ENCODE measurements around the gene USP50. TPM values are rescaled to one million over a fixed set of nuclear protein-coding genes. Genes with fewer than 3 reads are reported as not detected.
"Not testable (repeated sequence)": the region's sequence is repeated elsewhere in the genome, so short reads cannot be mapped to it uniquely, and the experiment has no call there.

Gene USP50
- total and polyA plus RNA-seq, 2 donors from 2014 or later, result 1.1 TPM; not detected in 1

DNA sequence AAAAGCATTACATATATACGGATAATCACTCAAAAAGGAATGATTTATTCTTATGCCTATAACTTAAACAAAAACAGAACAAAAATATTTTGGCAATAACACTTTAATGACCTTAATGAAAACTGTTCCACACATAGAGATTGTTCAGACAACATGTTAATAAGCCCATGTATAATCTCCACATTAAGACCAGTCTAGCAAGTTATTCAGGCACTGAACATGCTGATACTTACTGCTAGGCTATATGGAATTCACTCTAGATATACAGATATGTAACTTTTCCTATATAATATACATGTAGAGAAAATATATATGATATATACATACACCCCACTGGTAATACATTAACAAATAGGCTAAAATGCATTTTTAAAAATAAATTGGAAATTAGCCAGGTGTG, 43.8 kb upstream of the USP50 start:
- DNase-seq (no peak), FAIRE-seq (no peak)
- Histone ChIP-seq H3K9ac (ENCODE audit: low read length in 3 of 3) (no peak overlapping the region), H3K4me3 (ENCODE audit: low read length in 3 of 3) (no peak overlapping the region), H3K9me3 (ENCODE audit: control insufficient read depth in 2 of 3, insufficient read depth in 1 of 3, low read length in 3 of 3) (no peaks in the 10 kb centered on the region), H3K27ac (ENCODE audit: low read depth in 2 of 2, low read length in 2 of 2) (no peak overlapping the region), H3K4me1 (ENCODE audit: control insufficient read depth in 2 of 3, insufficient read depth in 2 of 3, low read depth in 1 of 3, low read length in 3 of 3) (no peaks in the 10 kb centered on the region), H3K36me3 (ENCODE audit: control insufficient read depth in 2 of 3, insufficient read depth in 3 of 3, low read length in 3 of 3) (peaks cover 4 to 51% (median 18%) of the 10 kb centered on the region in 3 donors), H3K27me3 (ENCODE audit: control insufficient read depth, insufficient read depth, low read length) (no peaks in the 10 kb centered on the region)
- intact Hi-C loops (cut with DNase I), result no loop called here
- TF ChIP-seq, protein P1, sequence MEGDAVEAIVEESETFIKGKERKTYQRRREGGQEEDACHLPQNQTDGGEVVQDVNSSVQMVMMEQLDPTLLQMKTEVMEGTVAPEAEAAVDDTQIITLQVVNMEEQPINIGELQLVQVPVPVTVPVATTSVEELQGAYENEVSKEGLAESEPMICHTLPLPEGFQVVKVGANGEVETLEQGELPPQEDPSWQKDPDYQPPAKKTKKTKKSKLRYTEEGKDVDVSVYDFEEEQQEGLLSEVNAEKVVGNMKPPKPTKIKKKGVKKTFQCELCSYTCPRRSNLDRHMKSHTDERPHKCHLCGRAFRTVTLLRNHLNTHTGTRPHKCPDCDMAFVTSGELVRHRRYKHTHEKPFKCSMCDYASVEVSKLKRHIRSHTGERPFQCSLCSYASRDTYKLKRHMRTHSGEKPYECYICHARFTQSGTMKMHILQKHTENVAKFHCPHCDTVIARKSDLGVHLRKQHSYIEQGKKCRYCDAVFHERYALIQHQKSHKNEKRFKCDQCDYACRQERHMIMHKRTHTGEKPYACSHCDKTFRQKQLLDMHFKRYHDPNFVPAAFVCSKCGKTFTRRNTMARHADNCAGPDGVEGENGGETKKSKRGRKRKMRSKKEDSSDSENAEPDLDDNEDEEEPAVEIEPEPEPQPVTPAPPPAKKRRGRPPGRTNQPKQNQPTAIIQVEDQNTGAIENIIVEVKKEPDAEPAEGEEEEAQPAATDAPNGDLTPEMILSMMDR (IDR thresholded peaks at IDR 0.05; ENCODE audit: borderline replicate concordance, extremely low read depth, insufficient read depth), result no peak

DNA sequence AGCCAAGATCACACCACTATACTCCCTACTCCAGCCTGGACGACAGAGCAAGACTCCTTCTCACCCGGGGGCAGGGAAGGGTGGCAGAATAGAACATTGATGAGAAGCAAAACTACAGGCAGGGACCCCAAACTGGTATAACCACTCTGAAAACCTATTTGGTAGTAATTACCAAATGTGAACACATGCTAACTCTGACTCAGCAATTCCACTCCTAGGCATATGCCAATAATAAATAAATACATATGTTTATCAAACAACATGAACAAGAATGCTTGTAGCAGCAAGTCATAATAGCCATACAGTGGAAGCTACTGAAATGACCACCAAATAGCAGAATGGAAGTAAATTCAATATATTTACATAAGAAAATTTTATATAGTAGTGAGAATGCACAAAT, 31.0 kb upstream of the USP50 start:
- H3K9me3 ChIP-seq (ENCODE audit: control insufficient read depth in 2 of 3, insufficient read depth in 1 of 3, low read length in 3 of 3), result no peaks in the 10 kb centered on the region
- H3K9ac ChIP-seq (ENCODE audit: low read length in 3 of 3), result no peak overlapping the region
- H3K27me3 ChIP-seq (ENCODE audit: control insufficient read depth, insufficient read depth, low read length), result no peaks in the 10 kb centered on the region
- TF ChIP-seq, protein P1 (IDR thresholded peaks at IDR 0.05; ENCODE audit: borderline replicate concordance, extremely low read depth, insufficient read depth), result no peak
- peaks cover 8 to 46% (median 21%) of the 10 kb centered on the region in 3 donors for H3K36me3 ChIP-seq (ENCODE audit: control insufficient read depth in 2 of 3, insufficient read depth in 3 of 3, low read length in 3 of 3)
- DNase-seq (no peak), FAIRE-seq (no peak)
- H3K27ac ChIP-seq (ENCODE audit: low read depth in 2 of 2, low read length in 2 of 2), result no peak overlapping the region
- intact Hi-C loops (cut with DNase I), result no loop called here
- no peaks in the 10 kb centered on the region for H3K4me1 ChIP-seq (ENCODE audit: control insufficient read depth in 2 of 3, insufficient read depth in 2 of 3, low read depth in 1 of 3, low read length in 3 of 3)
- no peak overlapping the region for H3K4me3 ChIP-seq (ENCODE audit: low read length in 3 of 3)

DNA sequence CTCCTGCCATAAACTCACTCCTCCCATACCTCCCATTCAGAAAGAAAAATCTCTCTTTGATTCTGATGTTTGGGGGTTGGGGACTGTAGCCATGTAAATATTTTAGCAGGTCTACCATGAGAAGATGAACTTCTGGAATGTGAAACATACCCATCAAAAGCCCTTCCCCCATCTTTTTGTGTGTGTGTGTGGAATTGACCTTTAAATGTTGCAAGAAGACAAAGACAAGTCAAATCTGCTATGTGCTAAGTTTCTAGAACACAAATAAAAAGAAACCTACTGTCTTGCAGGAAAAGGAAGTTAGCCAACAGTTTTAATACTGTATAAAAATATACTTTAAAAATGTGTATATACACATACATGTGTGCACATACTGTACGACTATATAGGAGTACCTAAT, 29.7 kb upstream of the USP50 start:
- Histone ChIP-seq H3K4me1 (ENCODE audit: control insufficient read depth in 2 of 3, insufficient read depth in 2 of 3, low read depth in 1 of 3, low read length in 3 of 3) (no peaks in the 10 kb centered on the region), H3K4me3 (ENCODE audit: low read length in 3 of 3) (no peak overlapping the region), H3K9me3 (ENCODE audit: control insufficient read depth in 2 of 3, insufficient read depth in 1 of 3, low read length in 3 of 3) (no peaks in the 10 kb centered on the region), H3K36me3 (ENCODE audit: control insufficient read depth in 2 of 3, insufficient read depth in 3 of 3, low read length in 3 of 3) (peaks cover 7 to 48% (median 21%) of the 10 kb centered on the region in 3 donors), H3K9ac (ENCODE audit: low read length in 3 of 3) (no peak overlapping the region), H3K27me3 (ENCODE audit: control insufficient read depth, insufficient read depth, low read length) (no peaks in the 10 kb centered on the region), H3K27ac (ENCODE audit: low read depth in 2 of 2, low read length in 2 of 2) (no peak overlapping the region)
- DNase-seq (no peak), FAIRE-seq (no peak)
- intact Hi-C loops (cut with DNase I), result no loop called here
- TF ChIP-seq, protein P1 (IDR thresholded peaks at IDR 0.05; ENCODE audit: borderline replicate concordance, extremely low read depth, insufficient read depth), result no peak

DNA sequence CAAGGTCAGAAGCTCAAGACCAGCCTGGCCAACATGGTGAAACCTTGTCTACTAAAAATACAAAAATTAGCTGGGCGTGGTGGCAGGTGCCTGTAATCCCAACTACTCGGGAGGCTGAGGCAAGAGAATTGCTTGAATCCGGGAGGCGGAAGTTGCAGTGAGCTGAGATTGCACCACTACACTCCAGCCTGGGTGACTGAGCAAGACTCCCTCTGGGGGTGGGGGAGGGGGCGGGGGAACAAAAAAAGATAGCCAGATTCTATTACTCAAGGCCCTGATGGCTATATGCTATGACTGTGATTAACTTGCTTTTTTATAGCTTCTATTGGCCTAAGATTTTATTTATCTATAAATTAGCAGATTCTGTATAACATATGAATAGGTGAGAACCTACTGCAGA, 27.4 kb upstream of the USP50 start:
- DNase-seq; H3K27ac ChIP-seq (ENCODE audit: low read depth in 2 of 2, low read length in 2 of 2); H3K27me3 ChIP-seq (ENCODE audit: control insufficient read depth, insufficient read depth, low read length); H3K4me1 ChIP-seq (ENCODE audit: control insufficient read depth in 2 of 3, insufficient read depth in 2 of 3, low read depth in 1 of 3, low read length in 3 of 3); H3K4me3 ChIP-seq (ENCODE audit: low read length in 3 of 3); intact Hi-C loops (cut with DNase I); H3K9ac ChIP-seq (ENCODE audit: low read length in 3 of 3); H3K9me3 ChIP-seq (ENCODE audit: control insufficient read depth in 2 of 3, insufficient read depth in 1 of 3, low read length in 3 of 3); FAIRE-seq: not testable (repeated sequence)
- peaks cover 12 to 49% (median 32%) of the 10 kb centered on the region in 3 donors for H3K36me3 ChIP-seq (ENCODE audit: control insufficient read depth in 2 of 3, insufficient read depth in 3 of 3, low read length in 3 of 3)
